NCI-H526 (cell line): ENCODE measurements around the gene ENTREP1.
"Not testable (repeated sequence)": the region's sequence is repeated elsewhere in the genome, so short reads cannot be mapped to it uniquely, and the experiment has no call there.

Source experiments
- DNase-seq, 2 experiments: peaks; one replicate each; lab custom pipeline; 2025; lab: John Stamatoyannopoulos, UW

ENTREP1 gene

GRCh38 chr9:69324549-69325401 is at the start of gene ENTREP1:
Gene ENTREP1 (plus strand): TSS chr9:69325215. CDS start chr9:69325310, 95 bp downstream.
- peak; percentile 40 to 81 for DNase-seq

GRCh38 chr9:69276775-69277174 is 48.2 kb upstream of the ENTREP1 start:
- no peak for DNase-seq

GRCh38 chr9:69279084-69279731 is 45.8 kb upstream of the ENTREP1 start:
- DNase-seq, result no peak

- no peak for DNase-seq
These were observed 45.3 kb upstream of the ENTREP1 start for GRCh38 chr9:69279733-69280132.

- no peak for DNase-seq
These were observed 42.0 kb upstream of the ENTREP1 start for GRCh38 chr9:69283003-69283402.

GRCh38 chr9:69292078-69292477 is 32.9 kb upstream of the ENTREP1 start:
- DNase-seq, result no peak

- no peak for DNase-seq
These were observed 31.9 kb upstream of the ENTREP1 start for GRCh38 chr9:69293156-69293555.

GRCh38 chr9:69295872-69296552 is 29.0 kb upstream of the ENTREP1 start:
- DNase-seq, result no peak

GRCh38 chr9:69297300-69297980 is 27.6 kb upstream of the ENTREP1 start:
- DNase-seq, result no peak

- DNase-seq, result no peak
These were observed 25.7 kb upstream of the ENTREP1 start for GRCh38 chr9:69299315-69299714.

- no peak for DNase-seq
These were observed 25.2 kb upstream of the ENTREP1 start for GRCh38 chr9:69299826-69300225.

- no peak for DNase-seq
These were observed 21.7 kb upstream of the ENTREP1 start for GRCh38 chr9:69303331-69303730.

- not testable (repeated sequence) for DNase-seq
These were observed 18.0 kb upstream of the ENTREP1 start for GRCh38 chr9:69306895-69307445.

- no peak for DNase-seq
These were observed 17.4 kb upstream of the ENTREP1 start for GRCh38 chr9:69307446-69308205.

- no peak for DNase-seq
These were observed 16.6 kb upstream of the ENTREP1 start for GRCh38 chr9:69308206-69308931.

- DNase-seq, result no peak
These were observed 11.8 kb upstream of the ENTREP1 start for GRCh38 chr9:69313175-69313574.

- DNase-seq, result no peak
These were observed 10.5 kb upstream of the ENTREP1 start for GRCh38 chr9:69314547-69314946.

GRCh38 chr9:69317081-69317480 is 7.9 kb upstream of the ENTREP1 start:
- DNase-seq, result no peak

GRCh38 chr9:69317894-69318293 is 7.1 kb upstream of the ENTREP1 start:
- no peak for DNase-seq

- DNase-seq, result peak; percentile 64 to 73
These were observed 5.5 kb upstream of the ENTREP1 start for GRCh38 chr9:69319324-69320025.
